BJ (cell line): ENCODE measurements around the gene JMJD1C. TPM values are rescaled to one million over a fixed set of nuclear protein-coding genes. Genes with fewer than 3 reads are reported as not detected.
A peak's percentile ranks its signal among the peaks of the same experiment; 100 is the strongest.

Experiments
- CTCF ChIA-PET: fragments of 350-600 bp; formaldehyde crosslinking; extraction: SDS; loops from one replicate; lab custom pipeline; 2021; ENCODE audit warnings: antibody characterized with exemption, inconsistent platforms; lab: Yijun Ruan, JAX
- POLR2A ChIA-PET: fragments of 300-600 bp; sonication (Branson Sonifier 250); formaldehyde crosslinking; extraction: SDS; loops from one replicate; lab custom pipeline; 2021; ENCODE audit warnings: antibody characterized with exemption; lab: Charles Lee
- DNase-seq: peaks from one replicate; pipeline ENCODE4 v3.0.0-alpha.2; 2011; ENCODE audit warnings: low read depth
- H3K27me3 ChIP-seq: 2 replicates; pipeline ENCODE4 v1.6.0; 2011; ENCODE audit warnings: low read length; ENCODE audit not compliant: control insufficient read depth, insufficient read depth
- H3K36me3 ChIP-seq: 2 replicates; pipeline ENCODE4 v1.5.1; 2011; ENCODE audit warnings: low read length; ENCODE audit not compliant: control insufficient read depth, insufficient read depth
- H3K4me3 ChIP-seq: 2 replicates; pipeline ENCODE4 v1.5.1; 2011; ENCODE audit warnings: low read depth, mild to moderate bottlenecking, control low read depth, low read length
- polyA plus RNA-seq: library from polyadenylated mRNA; depleted of rRNA; stranded (reverse); fragments of >200 nt; gene quantifications from 2 replicates; pipeline ENCODE4 v1.2.3, GENCODE V29; 2011
- TF ChIP-seq, protein P1 (sequence below): IDR thresholded peaks from 2 replicates; pipeline ENCODE4 v1.5.1; 2011; ENCODE audit warnings: low read depth, mild to moderate bottlenecking, control low read depth, inconsistent platforms, low read length, moderate library complexity; ENCODE audit not compliant: insufficient read depth

The JMJD1C gene
- polyA plus RNA-seq, 1 experiment, result 14.2 TPM

- ChIA-PET CTCF (interaction anchor here (0.7 kb wide), 1 partner anchor 227 kb away, joined by 4 read pairs; no protein-coding TSS in a partner anchor), POLR2A (interaction anchor here (0.7 kb wide), 1 partner anchor 235 kb away, joined by 3 read pairs; no protein-coding TSS in a partner anchor)
- Histone ChIP-seq H3K4me3 (no peak overlapping the region), H3K27me3 (no peaks in the 10 kb centered on the region), H3K36me3 (no peaks in the 10 kb centered on the region)
- peak; percentile 35 for DNase-seq
- TF ChIP-seq, protein P1, sequence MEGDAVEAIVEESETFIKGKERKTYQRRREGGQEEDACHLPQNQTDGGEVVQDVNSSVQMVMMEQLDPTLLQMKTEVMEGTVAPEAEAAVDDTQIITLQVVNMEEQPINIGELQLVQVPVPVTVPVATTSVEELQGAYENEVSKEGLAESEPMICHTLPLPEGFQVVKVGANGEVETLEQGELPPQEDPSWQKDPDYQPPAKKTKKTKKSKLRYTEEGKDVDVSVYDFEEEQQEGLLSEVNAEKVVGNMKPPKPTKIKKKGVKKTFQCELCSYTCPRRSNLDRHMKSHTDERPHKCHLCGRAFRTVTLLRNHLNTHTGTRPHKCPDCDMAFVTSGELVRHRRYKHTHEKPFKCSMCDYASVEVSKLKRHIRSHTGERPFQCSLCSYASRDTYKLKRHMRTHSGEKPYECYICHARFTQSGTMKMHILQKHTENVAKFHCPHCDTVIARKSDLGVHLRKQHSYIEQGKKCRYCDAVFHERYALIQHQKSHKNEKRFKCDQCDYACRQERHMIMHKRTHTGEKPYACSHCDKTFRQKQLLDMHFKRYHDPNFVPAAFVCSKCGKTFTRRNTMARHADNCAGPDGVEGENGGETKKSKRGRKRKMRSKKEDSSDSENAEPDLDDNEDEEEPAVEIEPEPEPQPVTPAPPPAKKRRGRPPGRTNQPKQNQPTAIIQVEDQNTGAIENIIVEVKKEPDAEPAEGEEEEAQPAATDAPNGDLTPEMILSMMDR, result no peak
Measured at GRCh38 chr10:63491588-63492316, 26.0 kb upstream of the JMJD1C start.

GRCh38 chr10:63489838-63490237, 24.1 kb upstream of the JMJD1C start:
- Histone ChIP-seq H3K36me3 (no peaks in the 10 kb centered on the region), H3K4me3 (no peak overlapping the region), H3K27me3 (no peaks in the 10 kb centered on the region)
- TF ChIP-seq, protein P1, result no peak
- ChIA-PET POLR2A (no interaction called here), CTCF (interaction anchor here (0.8 kb wide), 1 partner anchor 231 kb away, joined by 4 read pairs; no protein-coding TSS in a partner anchor)
- no peak for DNase-seq

DNA sequence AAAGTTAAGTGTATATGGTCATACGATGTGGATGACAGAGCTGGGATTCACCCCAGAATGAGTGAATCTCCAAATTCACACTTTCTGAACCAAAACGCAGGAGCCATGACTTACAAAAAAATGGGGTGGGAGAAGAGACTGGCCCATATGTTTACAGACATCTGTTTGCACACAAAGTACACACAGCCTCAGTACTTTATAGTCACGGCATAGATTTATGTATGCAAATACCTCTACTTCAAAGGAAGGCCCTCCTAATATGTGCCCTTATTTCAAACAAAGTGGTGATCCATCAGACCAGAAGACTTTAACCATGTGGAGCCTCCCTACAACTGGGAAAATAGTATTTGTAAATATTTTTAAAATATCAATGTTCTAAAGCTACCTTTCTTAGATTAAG, 22.2 kb upstream of the JMJD1C start:
- ChIA-PET POLR2A (no interaction called here), CTCF (interaction anchor here (0.6 kb wide), 1 partner anchor 129 kb away, joined by 3 read pairs; no protein-coding TSS in a partner anchor)
- TF ChIP-seq, protein P1, result no peak
- no peak for DNase-seq
- Histone ChIP-seq H3K27me3 (no peaks in the 10 kb centered on the region), H3K4me3 (no peak overlapping the region), H3K36me3 (no peaks in the 10 kb centered on the region)

GRCh38 chr10:63483983-63484382, 18.2 kb upstream of the JMJD1C start:
- ChIA-PET POLR2A (no interaction called here), CTCF (interaction anchor here (0.6 kb wide), 1 partner anchor 219 kb away, joined by 3 read pairs; no protein-coding TSS in a partner anchor)
- Histone ChIP-seq H3K27me3 (no peaks in the 10 kb centered on the region), H3K4me3 (no peak overlapping the region), H3K36me3 (no peaks in the 10 kb centered on the region)
- DNase-seq, result no peak
- TF ChIP-seq, protein P1, result no peak

GRCh38 chr10:63481815-63482421, 16.1 kb upstream of the JMJD1C start:
- Histone ChIP-seq H3K27me3 (no peaks in the 10 kb centered on the region), H3K36me3 (no peaks in the 10 kb centered on the region), H3K4me3 (no peak overlapping the region)
- TF ChIP-seq, protein P1, result no peak
- no peak for DNase-seq
- ChIA-PET POLR2A (no interaction called here), CTCF (no interaction called here)
